ENCODE results near the gene RASD2.

RASD2 gene

DNA sequence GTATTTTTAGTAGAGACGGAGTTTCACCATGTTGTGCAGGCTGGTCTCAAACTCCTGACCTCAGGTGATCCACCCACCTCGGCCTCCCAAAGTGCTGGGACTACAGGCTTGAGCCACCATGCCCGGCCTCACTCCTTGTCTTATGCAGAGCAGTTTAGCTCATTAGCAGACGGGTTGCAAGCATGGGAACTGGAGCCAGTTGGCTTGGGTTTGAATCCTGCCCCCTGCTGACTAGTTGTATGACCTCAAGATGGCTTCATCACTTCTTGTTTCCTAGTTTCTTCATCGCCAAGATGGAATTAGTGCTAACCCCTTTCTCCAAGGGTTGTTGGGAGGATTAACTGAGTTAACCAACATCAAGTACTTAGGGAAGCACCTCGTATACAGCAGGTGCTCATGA, 23.4 kb upstream of the RASD2 start:
- no peak for DNase-seq
- Mint-ChIP-seq H3K4me1 (peaks cover 18% of the 10 kb centered on the region), H3K4me3 (no peak overlapping the region), H3K27ac (no peak overlapping the region), H3K27me3 (ENCODE audit: low read depth, poor library complexity) (peaks cover 39% of the 10 kb centered on the region), H3K36me3 (ENCODE audit: low read depth) (no peaks in the 10 kb centered on the region), H3K9me3 (no peaks in the 10 kb centered on the region)
- TF ChIP-seq CTCF (IDR thresholded peaks at IDR 0.05), result no peak

- H3K36me3 Mint-ChIP-seq (ENCODE audit: low read depth), result no peaks in the 10 kb centered on the region
- no peak overlapping the region for H3K4me3 Mint-ChIP-seq
- H3K9me3 Mint-ChIP-seq, result no peaks in the 10 kb centered on the region
- DNase-seq, result no peak
- no peak for TF ChIP-seq CTCF (IDR thresholded peaks at IDR 0.05)
- peaks cover 44% of the 10 kb centered on the region for H3K27me3 Mint-ChIP-seq (ENCODE audit: low read depth, poor library complexity)
- no peak overlapping the region for H3K27ac Mint-ChIP-seq
- H3K4me1 Mint-ChIP-seq, result peaks cover 19% of the 10 kb centered on the region
Measured at GRCh38 chr22:35517769-35518530, 22.7 kb upstream of the RASD2 start.

- Mint-ChIP-seq H3K4me1 (peaks cover 19% of the 10 kb centered on the region), H3K27me3 (ENCODE audit: low read depth, poor library complexity) (peaks cover 50% of the 10 kb centered on the region), H3K9me3 (no peaks in the 10 kb centered on the region), H3K27ac (no peak overlapping the region), H3K4me3 (no peak overlapping the region), H3K36me3 (ENCODE audit: low read depth) (no peaks in the 10 kb centered on the region)
- TF ChIP-seq CTCF (IDR thresholded peaks at IDR 0.05), result no peak
- DNase-seq, result no peak
Measured at GRCh38 chr22:35518811-35519210, 21.8 kb upstream of the RASD2 start.

DNA sequence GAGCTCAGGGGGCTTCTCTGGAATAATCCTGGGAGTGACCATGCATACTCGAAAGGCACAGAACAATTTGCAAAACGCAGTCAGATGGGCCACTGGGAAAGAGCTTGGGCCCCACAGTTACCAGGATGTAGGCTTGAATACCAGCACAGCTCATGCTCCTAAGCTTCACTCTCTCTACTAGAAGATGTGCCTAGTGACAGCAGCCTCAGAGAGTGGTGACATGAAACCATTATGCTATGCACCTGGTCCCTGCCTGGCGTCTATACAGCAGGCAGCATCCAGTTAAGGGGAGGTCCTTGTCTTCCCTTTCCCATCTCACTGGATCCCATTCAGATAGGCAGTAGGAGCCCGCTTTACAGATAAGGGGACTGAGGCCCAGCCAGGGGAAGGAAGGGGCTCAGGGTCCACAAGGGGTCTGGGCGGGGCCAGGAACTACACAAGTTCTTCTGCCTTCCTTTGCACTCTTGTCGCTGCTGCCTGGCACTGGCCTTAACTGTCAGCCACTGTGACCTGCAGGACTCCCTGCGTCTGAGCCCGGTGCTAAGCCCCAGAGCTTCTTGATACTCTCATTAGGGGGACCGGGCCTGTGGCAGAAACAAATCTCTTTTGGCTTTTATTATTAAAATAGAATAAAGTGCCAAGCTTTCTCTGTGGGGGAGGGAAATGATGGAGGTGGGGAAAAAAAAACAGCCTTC, 21.2 kb upstream of the RASD2 start:
- H3K27ac Mint-ChIP-seq, result no peak overlapping the region
- H3K4me1 Mint-ChIP-seq, result peaks cover 19% of the 10 kb centered on the region
- H3K27me3 Mint-ChIP-seq (ENCODE audit: low read depth, poor library complexity), result peaks cover 46% of the 10 kb centered on the region
- no peak overlapping the region for H3K4me3 Mint-ChIP-seq
- no peaks in the 10 kb centered on the region for H3K36me3 Mint-ChIP-seq (ENCODE audit: low read depth)
- no peak for TF ChIP-seq CTCF (IDR thresholded peaks at IDR 0.05)
- no peak for DNase-seq
- H3K9me3 Mint-ChIP-seq, result no peaks in the 10 kb centered on the region

DNA sequence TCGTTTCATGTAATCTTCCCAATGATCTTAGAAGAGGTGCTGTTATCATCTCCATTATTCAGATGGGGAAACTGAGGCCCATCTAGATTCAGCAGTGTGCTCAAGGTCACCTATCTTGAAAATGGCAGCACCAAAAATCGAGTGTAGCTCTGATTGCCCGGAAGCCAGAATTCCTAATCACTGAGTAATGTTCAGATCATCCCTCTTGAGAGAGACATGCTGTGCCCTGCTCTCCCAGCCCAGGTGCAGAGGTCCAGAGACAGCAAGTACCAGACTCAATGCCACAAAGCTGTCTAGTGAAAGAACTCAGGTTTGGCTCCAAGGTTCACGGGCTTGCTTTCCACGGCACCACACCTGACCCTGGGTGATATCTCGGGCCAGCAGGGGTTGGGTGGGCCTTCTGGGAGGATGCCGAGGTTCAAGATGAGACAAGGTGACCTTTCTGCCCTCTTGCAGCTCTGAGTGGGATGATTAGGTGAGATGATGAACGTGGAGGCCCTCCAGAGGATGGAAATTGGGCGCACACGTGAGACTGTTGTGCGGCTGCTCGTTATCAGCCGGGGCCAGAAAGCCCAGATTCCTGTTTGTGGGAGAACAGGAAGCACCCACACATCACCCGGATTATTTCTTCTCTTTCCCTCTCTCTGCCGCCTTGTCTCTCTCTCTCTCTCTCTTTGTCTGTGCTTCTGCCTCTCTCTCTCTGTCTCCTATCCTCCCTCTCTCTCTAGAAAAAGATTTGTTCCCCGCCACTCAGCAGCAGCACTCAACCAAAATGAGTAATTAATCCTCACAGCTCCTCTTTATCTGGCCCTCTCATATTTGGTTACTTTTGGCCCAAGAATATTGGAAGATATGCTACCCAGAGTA, 19.0 kb upstream of the RASD2 start:
- Mint-ChIP-seq H3K9me3 (no peaks in the 10 kb centered on the region), H3K4me1 (peaks cover 30% of the 10 kb centered on the region), H3K27ac (no peak overlapping the region), H3K27me3 (ENCODE audit: low read depth, poor library complexity) (peaks cover 33% of the 10 kb centered on the region), H3K4me3 (no peak overlapping the region), H3K36me3 (ENCODE audit: low read depth) (no peaks in the 10 kb centered on the region)
- DNase-seq, result no peak
- no peak for TF ChIP-seq CTCF (IDR thresholded peaks at IDR 0.05)

Data from nephron progenitor cell (in vitro differentiated cells).